ENCODE measurements around the gene CA10. TPM values are rescaled to one million over a fixed set of nuclear protein-coding genes. Genes with fewer than 3 reads are reported as not detected.

The CA10 gene
- total RNA-seq, 1 experiment from 2014 or later = 0.46 TPM

DNA sequence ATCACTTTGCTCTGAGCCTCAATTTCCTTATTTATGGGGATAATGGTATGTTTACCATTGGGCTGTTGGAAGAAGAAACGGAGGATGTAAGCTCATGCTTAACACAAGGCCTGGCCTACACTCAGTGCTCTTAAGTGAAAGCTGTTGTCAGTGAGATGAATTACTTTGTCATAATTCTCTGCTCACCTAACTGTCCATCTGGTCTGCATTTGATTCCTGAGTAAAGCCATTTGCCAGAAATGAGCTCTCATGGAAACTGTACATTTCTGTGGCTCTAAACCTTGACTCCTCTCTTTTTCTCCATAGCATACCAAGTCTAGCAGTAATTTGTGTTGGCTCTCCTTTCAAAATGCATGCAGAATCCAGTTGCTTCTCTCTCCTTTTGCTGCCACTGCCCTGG, 452.4 kb downstream of the CA10 start:
- no peak overlapping the region for H3K4ac ChIP-seq (ENCODE audit: low read depth, low read length)
- no peak overlapping the region for H4K5ac ChIP-seq (ENCODE audit: insufficient read length, low read depth, low read length)
- no peak overlapping the region for H2BK5ac ChIP-seq (ENCODE audit: insufficient read length, low read length)
- H4K91ac ChIP-seq (ENCODE audit: insufficient read length, low read depth, low read length) = no peak overlapping the region
- no peaks in the 10 kb centered on the region for H3K4me1 Mint-ChIP-seq
- H2BK20ac ChIP-seq (ENCODE audit: low read depth, low read length, poor library complexity, severe bottlenecking) = no peak overlapping the region
- no peaks in the 10 kb centered on the region for H4K20me1 ChIP-seq (ENCODE audit: control insufficient read depth, insufficient read depth, insufficient read length)
- H3K4me3 Mint-ChIP-seq = no peak overlapping the region
- H3K79me2 ChIP-seq (ENCODE audit: insufficient read depth, low read length) = no peaks in the 10 kb centered on the region
- H3K4me2 ChIP-seq (ENCODE audit: insufficient read depth, insufficient read length, low read length) = no peak overlapping the region
- H4K8ac ChIP-seq (replicated peaks; ENCODE audit: insufficient read length, low read depth, low read length) = no peak overlapping the region
- no peak overlapping the region for H3K23ac ChIP-seq (ENCODE audit: insufficient read length, low read depth, low read length)
- no peak for DNase-seq
- no peak overlapping the region for H3K27ac ChIP-seq (ENCODE audit: insufficient read length, low read depth, low read length)
- H3K23me2 ChIP-seq (ENCODE audit: insufficient read length, low read depth, low read length, poor library complexity, severe bottlenecking) = no peaks in the 10 kb centered on the region
- H3K56ac ChIP-seq (ENCODE audit: insufficient read length, low read depth, low read length) = no peak overlapping the region
- no peaks in the 10 kb centered on the region for H3K36me3 Mint-ChIP-seq (ENCODE audit: insufficient read depth in 1 of 3, low read depth in 3 of 3)
- H3K27me3 ChIP-seq (ENCODE audit: insufficient read depth, low read length) = no peaks in the 10 kb centered on the region
- no peak overlapping the region for H2AK5ac ChIP-seq (ENCODE audit: insufficient read length, low read length)
- no peak overlapping the region for H3T11ph ChIP-seq (ENCODE audit: low read length)
- no peak overlapping the region for H2BK12ac ChIP-seq (ENCODE audit: insufficient read length, low read depth, low read length)
- H3K27ac Mint-ChIP-seq = no peak overlapping the region
- H3K27me3 Mint-ChIP-seq (ENCODE audit: low read depth) = no peaks in the 10 kb centered on the region
- H2BK120ac ChIP-seq (ENCODE audit: low read depth, low read length, poor library complexity, severe bottlenecking) = no peak overlapping the region
- no peaks in the 10 kb centered on the region for H3K9me3 ChIP-seq (ENCODE audit: control insufficient read depth, low read depth, low read length)
- no peaks in the 10 kb centered on the region for H3K4me1 ChIP-seq (ENCODE audit: insufficient read depth, low read length)
- no peak overlapping the region for H2AFZ ChIP-seq (ENCODE audit: low read length)
- no peaks in the 10 kb centered on the region for H3K9me3 Mint-ChIP-seq
- no peak overlapping the region for H3K9ac ChIP-seq (ENCODE audit: extremely low read depth, insufficient read length, low read length)
- no peaks in the 10 kb centered on the region for H3K79me1 ChIP-seq (ENCODE audit: insufficient read depth, low read depth, low read length, poor library complexity, severe bottlenecking)
- TF ChIP-seq, protein P1, sequence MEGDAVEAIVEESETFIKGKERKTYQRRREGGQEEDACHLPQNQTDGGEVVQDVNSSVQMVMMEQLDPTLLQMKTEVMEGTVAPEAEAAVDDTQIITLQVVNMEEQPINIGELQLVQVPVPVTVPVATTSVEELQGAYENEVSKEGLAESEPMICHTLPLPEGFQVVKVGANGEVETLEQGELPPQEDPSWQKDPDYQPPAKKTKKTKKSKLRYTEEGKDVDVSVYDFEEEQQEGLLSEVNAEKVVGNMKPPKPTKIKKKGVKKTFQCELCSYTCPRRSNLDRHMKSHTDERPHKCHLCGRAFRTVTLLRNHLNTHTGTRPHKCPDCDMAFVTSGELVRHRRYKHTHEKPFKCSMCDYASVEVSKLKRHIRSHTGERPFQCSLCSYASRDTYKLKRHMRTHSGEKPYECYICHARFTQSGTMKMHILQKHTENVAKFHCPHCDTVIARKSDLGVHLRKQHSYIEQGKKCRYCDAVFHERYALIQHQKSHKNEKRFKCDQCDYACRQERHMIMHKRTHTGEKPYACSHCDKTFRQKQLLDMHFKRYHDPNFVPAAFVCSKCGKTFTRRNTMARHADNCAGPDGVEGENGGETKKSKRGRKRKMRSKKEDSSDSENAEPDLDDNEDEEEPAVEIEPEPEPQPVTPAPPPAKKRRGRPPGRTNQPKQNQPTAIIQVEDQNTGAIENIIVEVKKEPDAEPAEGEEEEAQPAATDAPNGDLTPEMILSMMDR (conservative IDR thresholded peaks at IDR 0.05) = no peak
- no peak overlapping the region for H3K18ac ChIP-seq (ENCODE audit: insufficient read length, low read depth, low read length)
- no peak overlapping the region for H2BK15ac ChIP-seq (ENCODE audit: low read depth, low read length)
- H3K14ac ChIP-seq (ENCODE audit: insufficient read depth, low read length) = no peak overlapping the region
- no CpG with 5 or more reads among the region's 1 CpG for WGBS (ENCODE audit: extremely low coverage, insufficient read length, low lambda C conversion rate)

Measured in H9 (cell line).